Right ventricle myocardium superior (tissue), 1 donor: Measurements from ENCODE around the gene CEACAM21. TPM values are rescaled to one million over a fixed set of nuclear protein-coding genes. Genes with fewer than 3 reads are reported as not detected.

ENCODE experiments used
- ATAC-seq: fragments of 200-7000 bp; cut with Tn5 transposase; one replicate; pipeline ENCODE4 v1.9.1; 2020; ENCODE audit warnings: mild to moderate bottlenecking; ENCODE audit not compliant: poor library complexity
- DNase-seq: peaks from one replicate; pipeline ENCODE4 v3.0.0-alpha.2; 2020
- intact Hi-C: fragments of 100-400 bp; cut with DNase I; formaldehyde crosslinking; loops from one replicate; pipeline ENCODE4 v1.11.2; 2022
- total RNA-seq: library from RNA; stranded (reverse); fragmentation: NEBNext Ultra II Directional; extraction: Animal tissue kit (Norgen Biotek cat#: 25700); gene quantifications from one replicate; pipeline ENCODE4 v1.2.1, GENCODE V29; 2021
- donor health status: DM: no; HTN: yes; CAD: no; lungs with severe emphysema.

The CEACAM21 gene
- total RNA-seq, 1 donor from 2014 or later, result 0.86 TPM

DNA sequence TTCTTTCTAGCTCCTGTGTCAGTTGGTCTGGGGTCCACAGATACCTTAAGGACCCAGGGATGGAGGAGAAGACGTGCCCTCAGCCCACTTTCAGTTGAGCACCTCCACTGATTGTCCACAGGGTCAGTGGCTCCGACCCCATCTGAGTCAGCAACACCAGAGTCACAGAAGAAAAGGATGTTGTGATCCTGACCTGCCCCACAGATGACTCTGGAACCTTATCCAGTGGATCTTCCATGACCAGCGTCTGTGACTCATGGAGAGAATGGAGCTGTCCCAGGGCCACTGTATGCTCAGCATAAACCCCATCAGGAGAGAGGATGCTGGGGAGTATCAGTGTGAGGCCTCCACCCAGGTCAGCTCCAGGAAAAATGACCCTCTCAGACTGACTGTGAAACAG lies 28.9 kb downstream of the CEACAM21 start:
- DNase-seq, result no peak
- no peak for ATAC-seq
- intact Hi-C loops, result no loop called here

DNA sequence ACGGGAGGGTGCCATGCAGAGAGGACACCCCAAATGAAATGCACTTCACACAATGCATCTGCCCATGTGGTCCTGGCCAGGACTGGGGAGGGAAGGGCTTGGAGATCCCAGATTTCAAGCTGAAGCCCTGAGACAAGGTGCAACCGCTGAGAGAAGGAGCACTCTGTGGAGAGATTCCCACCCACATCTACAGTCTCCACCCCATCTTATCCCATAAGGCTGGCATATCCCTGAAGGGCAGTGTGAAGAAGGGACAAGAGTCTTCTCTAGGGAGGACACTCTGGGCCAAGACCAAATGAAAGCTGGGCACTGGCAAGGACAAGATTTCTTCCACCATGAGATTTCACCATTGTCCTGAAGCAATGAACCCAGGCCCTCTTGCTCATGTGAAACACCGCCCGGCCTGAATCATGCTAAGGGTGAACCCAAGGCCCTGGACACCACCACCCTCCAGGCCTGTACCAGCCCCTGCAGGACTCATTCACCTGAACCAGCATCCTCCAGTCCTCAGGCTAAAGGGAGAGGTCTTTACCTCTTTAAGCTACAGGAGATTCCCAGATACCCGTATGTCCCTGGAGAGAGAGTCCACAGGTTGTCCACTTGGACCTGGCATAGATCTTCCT lies 30.4 kb downstream of the CEACAM21 start:
- no peak for ATAC-seq
- no peak for DNase-seq
- intact Hi-C loops, result no loop called here

DNA sequence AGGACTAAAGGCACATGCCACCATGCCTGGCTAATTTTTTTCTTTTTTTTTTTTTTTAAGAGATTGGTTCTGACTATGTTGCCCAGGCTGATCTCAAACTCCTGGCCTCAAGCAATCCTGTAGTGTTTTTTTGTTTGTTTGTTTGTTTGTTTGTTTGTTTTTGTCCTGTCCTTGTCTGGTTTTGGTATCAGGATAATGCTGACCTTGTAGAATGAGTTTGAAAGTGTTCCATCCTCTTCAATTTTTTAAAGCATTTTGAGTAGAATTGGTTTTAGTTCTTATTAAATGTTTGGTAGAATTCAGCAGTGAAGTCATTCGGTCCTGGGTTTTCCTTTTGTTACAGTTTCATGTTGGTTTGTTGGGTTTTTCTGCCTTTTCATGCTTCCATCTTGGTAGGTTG lies 31.7 kb downstream of the CEACAM21 start:
- no peak for DNase-seq
- intact Hi-C loops, result no loop called here
- no peak for ATAC-seq

DNA sequence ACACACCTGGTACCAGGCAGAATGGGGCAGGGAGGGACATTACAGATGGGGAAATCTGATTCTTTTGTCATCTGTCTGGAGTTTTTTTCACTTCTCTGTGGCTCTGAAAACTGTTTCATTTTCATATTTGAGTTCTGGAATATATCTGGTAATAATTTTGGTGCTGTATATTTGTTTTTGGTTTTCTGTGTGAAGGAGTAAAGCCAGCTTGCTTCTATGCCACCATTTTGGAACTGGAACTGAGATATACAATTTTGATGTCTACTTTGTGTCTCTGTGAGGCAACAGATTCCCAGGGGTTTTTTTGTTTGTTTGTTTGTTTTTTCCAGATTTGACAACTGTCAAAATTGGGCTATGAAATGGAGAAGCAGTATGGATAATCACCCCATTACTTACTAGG lies 34.8 kb downstream of the CEACAM21 start:
- intact Hi-C loops, result no loop called here
- no peak for ATAC-seq
- no peak for DNase-seq

DNA sequence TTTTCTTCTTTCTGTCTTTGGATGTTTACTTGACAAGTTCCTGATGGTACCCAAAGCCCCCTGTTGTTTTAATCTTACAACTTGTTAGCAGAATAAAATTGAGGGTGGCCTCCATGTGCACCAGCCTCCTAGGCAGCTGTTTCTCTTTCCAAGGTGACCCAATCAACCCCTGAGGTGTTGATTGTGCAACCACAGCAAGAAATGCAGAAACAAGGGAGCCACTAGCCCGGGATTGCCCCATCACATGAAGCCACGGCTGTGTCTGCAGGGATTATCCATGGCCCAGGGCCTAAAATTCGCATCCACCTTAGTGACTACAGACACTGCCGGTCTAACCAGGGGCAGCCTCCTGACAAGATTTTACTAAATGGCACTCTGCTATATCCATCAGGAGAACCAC lies 36.5 kb downstream of the CEACAM21 start:
- intact Hi-C loops, result no loop called here
- DNase-seq, result no peak
- no peak for ATAC-seq

DNA sequence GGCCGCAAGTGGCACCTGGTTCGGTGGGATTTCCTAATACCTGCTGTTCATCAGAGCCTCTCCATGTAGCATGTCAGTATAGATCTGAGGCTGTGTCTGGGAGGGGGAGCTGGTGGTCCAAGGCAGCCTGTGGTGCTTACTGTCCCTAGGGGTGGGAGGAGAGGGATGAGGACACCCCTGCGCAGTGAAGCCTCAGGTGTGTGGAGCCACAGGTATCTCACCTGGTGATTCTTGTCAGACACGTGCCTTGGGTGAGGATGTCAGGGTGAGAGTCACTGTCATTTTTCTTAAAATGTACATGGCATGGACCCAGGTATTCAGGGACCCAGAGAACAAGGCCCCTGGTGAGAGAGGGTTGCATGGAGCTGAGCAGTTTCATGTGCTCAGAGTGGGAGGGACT lies 39.2 kb downstream of the CEACAM21 start:
- DNase-seq, result no peak
- intact Hi-C loops, result no loop called here
- ATAC-seq, result no peak

DNA sequence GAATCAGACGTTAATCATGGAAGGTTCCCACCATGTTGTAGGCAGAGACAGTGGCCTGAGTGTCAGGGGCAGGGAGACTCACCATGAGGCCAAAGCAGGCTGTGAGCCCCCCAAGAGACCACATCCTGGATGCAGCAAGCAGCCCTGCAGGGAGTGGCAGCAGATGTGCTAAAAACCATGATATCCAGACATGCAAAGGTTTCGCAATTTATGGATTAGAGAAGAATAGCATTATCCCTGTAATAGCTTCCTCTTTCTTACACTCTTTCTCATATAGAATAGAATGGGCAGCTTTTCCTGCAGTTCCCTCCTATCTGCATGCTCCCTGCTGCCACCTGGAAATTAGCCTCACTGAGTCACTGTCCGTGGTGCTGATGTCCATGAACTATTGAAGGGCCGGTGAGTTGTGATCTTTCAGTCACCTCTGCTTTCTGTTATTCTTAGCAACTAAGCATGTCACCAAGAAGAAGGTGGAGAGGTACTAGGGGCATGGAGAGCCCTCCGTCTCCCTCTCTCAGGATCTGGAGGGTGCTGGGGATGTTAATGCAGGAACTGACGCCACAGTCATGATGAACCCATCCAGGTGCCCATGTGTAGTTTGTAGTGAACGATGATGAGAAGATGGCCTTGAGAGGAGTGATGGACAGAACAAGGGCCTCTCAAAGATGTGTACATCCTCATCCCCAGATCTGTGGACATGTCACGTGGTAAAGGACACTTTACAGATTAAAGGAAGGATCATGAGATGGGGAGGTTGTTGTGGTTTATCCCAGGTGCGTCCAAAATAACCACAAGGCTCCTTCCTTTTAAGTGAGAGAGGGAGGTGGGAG lies 41.0 kb downstream of the CEACAM21 start:
- ATAC-seq (no peak), DNase-seq (no peak)

DNA sequence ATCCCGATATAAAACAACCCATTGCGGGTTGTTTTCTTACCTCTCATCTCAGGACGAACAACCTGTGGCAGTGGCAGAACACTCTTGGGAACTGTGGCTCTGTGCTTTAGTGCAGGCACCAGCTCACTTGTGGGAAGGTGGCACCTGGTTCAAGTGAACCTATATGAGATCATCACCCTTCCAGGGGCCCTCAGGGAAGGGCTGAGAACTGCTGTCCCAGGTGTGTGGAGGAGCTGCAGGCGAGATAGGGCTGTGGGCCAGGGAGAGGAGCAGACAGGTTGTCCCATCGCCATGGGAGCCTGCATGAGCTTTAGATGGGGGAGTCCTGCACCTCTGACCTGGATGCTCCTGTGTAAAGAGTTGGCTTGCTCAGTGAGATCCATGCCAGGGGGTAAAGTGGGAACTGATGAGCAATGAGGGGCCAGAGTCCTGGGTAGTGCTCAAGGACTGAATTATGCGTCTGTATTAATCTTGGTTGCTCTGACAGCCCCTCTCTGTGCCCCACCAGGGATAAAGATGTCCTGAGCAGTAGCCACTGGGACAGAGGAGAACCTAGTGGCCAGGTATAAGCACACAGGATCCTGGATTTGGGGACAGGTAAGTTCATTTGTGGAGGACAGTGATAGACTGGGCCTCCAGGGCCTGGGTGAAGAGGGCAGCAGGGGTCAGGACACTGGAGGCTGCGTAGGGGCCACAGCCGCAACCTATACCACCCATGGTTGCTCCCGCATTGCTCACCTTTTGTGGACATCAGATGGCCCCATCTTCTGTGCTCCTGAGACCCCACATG lies 42.2 kb downstream of the CEACAM21 start:
- DNase-seq (no peak), ATAC-seq (no peak)
- intact Hi-C loops, result no loop called here

More for the DNA sequence above, 41.0 kb downstream of the CEACAM21 start:
- intact Hi-C loops, result no loop called here

DNA sequence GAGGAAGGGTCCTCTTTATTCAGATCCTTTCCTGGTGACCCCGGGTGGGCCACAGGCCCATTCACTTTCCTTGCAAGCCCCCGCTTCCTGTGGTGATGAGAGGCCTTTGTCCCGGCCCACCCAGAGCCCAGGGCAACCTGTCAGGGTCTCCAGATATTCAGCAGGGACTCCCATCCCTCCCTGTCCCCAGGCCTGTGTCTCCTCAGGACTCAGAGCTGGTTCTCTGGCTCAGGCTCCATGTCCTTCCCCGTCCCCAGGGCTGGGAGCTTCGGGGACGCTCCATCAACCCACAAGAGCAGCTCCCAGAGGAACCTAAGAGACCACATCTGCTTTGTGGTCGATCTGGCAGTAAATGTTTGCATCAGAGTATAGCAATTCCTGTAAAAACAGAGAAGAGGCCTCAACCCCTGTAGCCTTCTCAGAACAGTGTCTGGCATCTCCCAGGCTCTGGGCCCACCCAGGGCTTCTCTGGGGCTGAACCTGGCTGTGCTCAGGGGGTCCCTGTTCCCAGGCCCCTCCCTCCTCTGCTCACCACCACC lies 43.1 kb downstream of the CEACAM21 start:
- DNase-seq (no peak), ATAC-seq (no peak)
- intact Hi-C loops, result no loop called here

DNA sequence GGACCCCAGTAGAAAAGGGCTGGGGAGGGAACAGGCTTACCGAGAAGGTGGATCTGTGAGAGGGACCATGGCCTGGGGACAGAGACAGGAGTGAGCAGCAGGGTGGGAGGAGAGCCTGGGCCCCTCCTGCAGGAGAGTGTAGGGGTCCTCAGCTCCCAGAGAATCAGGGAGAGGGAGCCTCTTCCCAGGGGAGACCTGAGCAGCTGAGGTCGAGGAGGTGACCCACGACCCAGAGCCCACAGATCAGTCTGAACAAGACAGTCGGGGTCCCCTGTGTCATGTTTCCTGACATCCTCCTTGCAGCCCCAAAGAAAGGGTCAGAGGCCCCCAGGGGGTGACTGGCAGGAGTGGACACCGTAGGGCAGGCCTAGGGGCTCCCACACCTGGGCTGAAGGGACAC lies 44.2 kb downstream of the CEACAM21 start:
- DNase-seq (no peak), ATAC-seq (no peak)
- intact Hi-C loops, result no loop called here

DNA sequence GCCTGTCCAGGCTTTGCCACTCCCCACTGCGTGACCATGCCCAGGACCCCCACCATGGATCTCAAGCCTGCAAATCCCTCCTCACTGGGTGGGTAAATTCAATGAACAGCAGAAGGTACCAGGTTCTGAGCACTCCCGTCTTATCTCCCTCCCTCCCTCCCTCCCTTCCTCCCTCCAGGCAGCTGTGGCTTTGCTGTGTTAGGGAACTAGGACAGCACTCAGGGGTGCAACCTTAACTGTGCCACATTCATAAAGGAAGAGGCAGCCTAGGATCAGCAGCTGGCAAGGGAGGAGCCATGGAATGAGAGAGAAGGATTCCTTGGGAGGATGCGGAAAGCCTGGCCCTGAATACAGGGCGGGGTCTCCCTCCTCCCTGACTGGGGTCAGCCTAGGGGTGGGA lies 45.3 kb downstream of the CEACAM21 start:
- intact Hi-C loops, result no loop called here
- ATAC-seq (no peak), DNase-seq (no peak)

DNA sequence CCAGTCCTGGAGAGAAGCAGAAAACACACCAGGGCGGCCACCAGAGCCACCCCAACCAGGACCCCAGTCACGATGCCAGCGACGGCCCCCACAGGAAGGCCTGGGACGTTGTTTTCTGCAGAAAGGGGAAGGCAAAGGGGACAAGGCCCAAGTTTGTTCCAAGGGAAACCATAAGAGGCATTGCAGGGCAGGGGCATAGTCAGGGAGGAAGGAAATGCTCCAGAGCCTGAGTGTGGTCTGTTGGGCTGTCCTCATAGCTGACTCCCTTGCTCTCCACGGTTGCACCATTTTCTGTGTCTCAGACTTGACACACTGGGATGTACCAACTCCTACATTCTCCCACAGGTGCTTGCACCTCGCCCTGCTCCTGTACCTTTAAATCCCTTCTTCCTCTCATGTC lies 45.7 kb downstream of the CEACAM21 start:
- DNase-seq (no peak), ATAC-seq (peak; percentile 51)
- intact Hi-C loops, result no loop called here

DNA sequence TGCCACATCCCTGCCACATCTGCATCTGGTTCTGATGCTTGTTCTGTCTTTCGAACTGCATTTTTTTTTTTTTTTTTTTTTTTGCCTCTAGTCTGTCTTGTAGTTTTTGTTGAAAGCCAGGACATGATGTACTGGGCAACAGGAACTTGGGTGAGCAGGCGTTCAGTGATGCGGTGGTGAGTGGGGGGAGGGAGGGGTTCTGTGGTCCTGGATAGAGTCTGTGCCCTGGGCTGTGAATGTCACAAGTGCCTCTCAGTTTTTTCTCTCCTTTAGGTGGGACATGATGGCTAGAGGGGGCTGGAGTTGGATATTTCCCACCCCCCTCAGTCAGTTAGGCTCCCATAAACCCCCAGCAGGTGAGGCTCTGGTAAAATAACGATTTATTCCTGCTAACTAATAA lies 47.4 kb downstream of the CEACAM21 start:
- intact Hi-C loops, result no loop called here
- ATAC-seq (no peak), DNase-seq (no peak)

DNA sequence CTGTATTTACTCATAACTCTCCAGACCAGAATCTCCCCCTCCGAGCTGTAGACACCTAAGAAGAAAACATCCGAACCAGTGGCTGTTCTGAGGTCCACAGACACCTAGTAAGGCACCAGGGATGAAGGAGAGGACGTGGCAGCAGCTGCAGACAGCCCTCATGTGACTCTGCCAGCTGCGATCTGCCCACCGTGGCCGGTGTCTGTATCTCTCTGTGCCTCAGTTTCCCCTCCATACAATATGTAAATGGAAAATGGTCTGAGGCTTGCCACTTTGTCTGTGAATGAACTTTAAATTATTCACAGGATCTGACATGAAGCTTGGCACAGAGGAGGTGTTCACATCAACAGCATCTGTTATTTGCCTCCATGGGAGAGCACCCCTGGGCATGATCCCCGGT lies 48.5 kb downstream of the CEACAM21 start:
- no peak for ATAC-seq
- intact Hi-C loops, result no loop called here
- no peak for DNase-seq

DNA sequence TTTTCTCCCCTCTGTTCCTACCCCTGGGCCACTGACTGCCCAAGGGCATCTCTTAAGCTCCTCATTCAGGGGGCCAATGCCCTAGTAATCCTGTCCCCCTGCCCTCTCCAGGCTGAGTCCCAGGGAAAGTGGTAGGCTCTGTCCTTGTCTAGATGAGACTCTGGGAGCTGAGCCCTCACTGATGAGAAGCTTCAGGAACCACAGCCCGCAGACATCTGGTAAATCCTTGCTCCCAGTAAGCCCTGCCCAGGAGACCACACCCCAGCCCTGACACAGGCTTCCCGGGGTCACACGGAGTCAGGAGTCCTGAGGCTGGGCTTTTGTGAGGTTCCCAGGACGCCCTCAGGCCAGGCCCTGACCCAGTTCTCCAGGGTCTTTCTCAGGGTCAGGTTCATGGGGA lies 49.0 kb downstream of the CEACAM21 start:
- no peak for ATAC-seq
- intact Hi-C loops, result no loop called here
- no peak for DNase-seq

DNA sequence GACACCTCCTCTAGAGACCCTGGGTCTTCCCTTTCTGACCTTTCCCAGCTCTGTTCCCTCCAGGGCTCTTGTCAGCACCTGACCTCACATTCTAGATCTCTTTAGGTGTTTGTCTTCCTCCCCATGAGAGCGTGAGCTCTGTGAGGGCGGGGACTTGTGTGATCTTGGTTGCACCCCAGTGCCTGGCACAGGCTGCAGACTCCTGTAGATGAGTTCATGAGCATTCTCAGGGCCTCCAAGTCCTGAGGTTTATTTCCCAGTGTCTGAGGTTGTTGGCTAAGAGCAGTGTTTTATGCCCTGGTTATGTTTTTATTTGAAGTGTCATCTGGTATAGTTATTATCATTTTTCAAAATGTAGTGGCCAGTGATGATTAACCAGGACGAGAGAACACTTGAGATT lies 50.3 kb downstream of the CEACAM21 start:
- intact Hi-C loops, result no loop called here
- ATAC-seq (no peak), DNase-seq (no peak)

DNA sequence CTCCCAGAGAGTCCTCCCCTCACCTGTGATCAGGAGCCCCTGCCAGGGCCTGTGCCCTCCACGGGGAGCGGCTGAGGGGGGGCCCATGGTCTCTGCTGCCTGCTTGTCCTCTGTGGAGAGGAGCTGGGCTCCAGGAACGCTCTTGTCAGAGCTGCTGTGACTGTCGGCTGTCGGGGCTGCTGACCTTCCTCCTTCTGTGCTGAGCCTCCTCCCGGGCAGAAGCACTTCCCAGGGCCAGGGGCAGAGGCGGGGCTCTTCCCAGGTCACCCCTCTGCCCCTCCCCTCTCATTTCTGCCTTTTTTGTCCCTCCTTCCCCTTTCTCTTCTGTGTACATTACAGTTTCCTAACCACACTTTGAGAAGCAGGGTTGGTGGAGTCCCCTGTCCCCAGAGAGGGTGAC lies 50.9 kb downstream of the CEACAM21 start, which contains the start of gene CEACAM4:
Gene CEACAM4, minus strand, starts transcription at position 198 of the 400 bp plus-strand sequence. Its CDS starts 111 bp downstream, at position 87.
- intact Hi-C loops, result no loop called here
- ATAC-seq, result peak; percentile 73
- peak; percentile 66 for DNase-seq

DNA sequence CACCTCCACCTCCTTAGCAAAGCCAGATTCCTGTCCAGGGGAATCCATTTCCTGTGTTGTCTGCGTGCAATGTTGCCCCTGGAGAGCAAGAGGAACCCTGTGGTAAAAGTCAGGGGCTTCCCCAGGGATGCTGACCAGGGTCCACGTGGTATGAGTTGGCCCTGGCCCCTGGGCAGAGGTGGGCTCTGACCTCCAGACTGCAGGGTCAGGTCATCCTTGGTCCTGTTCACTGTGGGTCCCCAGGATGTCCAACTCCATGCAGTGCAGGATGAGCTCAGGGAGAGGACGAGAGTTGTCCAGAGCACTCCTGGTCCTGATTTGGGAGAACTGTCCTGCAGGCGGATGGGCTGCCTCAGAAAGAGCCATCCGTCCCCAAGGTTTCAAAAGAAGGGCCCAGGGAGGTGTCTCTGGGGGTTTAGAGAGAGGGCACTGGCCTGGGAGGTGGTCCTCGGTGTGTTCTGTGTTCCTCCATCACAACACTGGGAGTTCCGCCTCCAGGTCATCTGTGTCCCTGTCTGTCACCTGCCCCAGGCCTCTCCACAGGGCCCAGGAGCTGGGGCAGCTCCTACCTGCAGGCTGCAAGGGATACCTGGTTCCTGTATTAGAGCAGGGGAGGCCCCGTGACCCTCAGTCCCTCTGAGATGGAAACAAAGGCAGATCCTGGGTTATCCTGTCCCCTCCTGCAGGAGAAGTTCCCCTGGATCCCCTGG lies 52.2 kb downstream of the CEACAM21 start:
- ATAC-seq (no peak), DNase-seq (no peak)
- intact Hi-C loops, result no loop called here
